Ectodermal cell (in vitro differentiated cells): ENCODE results near the gene CCDC85C.

Experiments used
- H3K27ac ChIP-seq: 2 replicates; pipeline ENCODE4 v1.7.0; 2013; ENCODE audit warnings: mild to moderate bottlenecking, low read depth, low read length; ENCODE audit not compliant: insufficient read depth, poor library complexity, severe bottlenecking
- H3K27me3 ChIP-seq: 2 replicates; pipeline ENCODE4 v1.7.0; 2013; ENCODE audit warnings: mild to moderate bottlenecking, low read length; ENCODE audit not compliant: insufficient read depth, control insufficient read depth, poor library complexity, severe bottlenecking
- H3K36me3 ChIP-seq: one replicate; pipeline ENCODE4 v1.7.0; 2013; ENCODE audit warnings: low read length; ENCODE audit not compliant: control insufficient read depth, insufficient read depth
- H3K4me1 ChIP-seq: one replicate; pipeline ENCODE4 v1.7.0; 2013; ENCODE audit warnings: low read length; ENCODE audit not compliant: control insufficient read depth, insufficient read depth
- H3K4me3 ChIP-seq: 2 replicates; pipeline ENCODE4 v1.7.0; 2013; ENCODE audit warnings: low read depth, low read length, control low read depth; ENCODE audit not compliant: insufficient read depth
- H3K9me3 ChIP-seq: 2 replicates; pipeline ENCODE4 v1.7.0; 2013; ENCODE audit warnings: mild to moderate bottlenecking, low read length, moderate library complexity; ENCODE audit not compliant: control insufficient read depth
- WGBS, 2 experiments: methylation state at CpG; one replicate each; pipeline ENCODE4 v1.1.7; 2013; ENCODE audit warnings: missing lambda C conversion rate in 2 of 2; 5-methylcytosine and 5-hydroxymethylcytosine counted together

The CCDC85C gene

DNA sequence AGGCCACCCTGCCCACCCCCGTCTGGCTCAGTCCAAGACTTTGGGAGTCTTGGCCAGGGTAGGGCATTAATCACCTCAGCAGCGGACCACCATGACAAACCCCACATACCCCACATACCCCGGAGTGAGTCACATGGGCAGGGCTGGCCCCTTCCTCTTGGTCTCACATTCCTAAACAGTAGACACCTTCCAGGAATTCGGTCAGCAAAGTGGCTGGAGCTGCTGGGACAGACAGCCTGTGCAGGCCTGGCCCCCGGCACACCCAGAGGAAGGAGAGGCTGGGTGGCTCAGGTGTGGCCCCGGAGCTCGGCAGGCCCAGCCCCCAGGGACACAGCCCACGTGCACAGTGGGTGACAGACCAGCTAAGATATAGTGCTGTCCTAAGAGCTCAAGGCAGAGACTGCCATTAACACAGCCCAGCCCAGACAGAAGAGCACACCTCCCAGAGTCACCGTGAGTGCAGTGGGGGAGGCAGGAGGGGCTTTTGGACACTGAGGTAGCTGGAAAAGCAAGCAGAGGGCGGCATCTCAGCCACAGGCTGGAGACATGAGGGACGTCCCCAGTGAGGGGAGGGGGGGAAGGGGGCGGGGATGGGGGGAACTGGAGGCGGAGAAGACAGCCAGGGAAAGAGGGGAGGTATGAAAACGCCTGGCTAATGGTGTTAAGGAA, 24.0 kb downstream of the CCDC85C start:
- H3K4me1 ChIP-seq, result peaks cover 46% of the 10 kb centered on the region
- no peak overlapping the region for H3K27ac ChIP-seq
- H3K27me3 ChIP-seq, result no peaks in the 10 kb centered on the region
- H3K36me3 ChIP-seq, result no peaks in the 10 kb centered on the region
- no peak overlapping the region for H3K4me3 ChIP-seq
- WGBS, 2 experiments, result 44 to 48% methylated on average over 14 of the region's 14 CpGs
- H3K9me3 ChIP-seq, result no peaks in the 10 kb centered on the region

DNA sequence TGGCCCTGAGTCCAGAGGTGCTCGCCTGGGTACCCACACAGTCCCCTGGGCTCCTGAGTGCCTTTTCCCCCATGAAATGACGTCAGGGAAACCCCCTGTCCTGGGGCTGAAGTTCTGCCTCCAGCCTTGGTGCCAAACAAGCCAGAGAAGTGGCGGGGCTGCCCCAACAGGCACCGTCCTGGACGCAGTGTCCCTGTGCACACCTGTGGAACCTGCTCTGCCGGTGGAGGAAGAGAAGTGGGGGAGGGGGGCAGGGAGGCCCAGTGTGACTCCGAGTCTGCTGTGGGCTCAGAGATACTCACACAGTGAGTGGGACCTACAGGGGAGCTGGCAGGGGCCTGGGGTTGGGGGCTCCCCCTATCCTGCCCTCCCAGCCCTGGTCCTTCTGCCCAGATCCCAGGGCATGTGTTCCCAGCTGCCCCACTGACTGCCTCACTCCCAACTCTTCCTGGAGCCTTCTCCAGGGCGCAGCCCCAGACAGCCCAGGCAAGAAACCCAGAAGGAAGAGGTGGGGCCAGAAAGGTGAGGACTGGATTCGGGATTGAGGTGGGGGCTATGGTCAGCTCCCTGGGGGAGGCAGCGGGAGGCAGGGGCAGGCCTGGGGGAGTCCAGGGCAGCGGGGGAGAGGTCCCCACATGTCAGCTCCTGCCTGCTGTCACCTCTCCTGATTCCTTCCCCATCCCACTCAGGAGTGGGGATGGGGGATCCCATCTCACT, 24.7 kb downstream of the CCDC85C start:
- Histone ChIP-seq H3K4me3 (no peak overlapping the region), H3K4me1 (peaks cover 50% of the 10 kb centered on the region)

DNA sequence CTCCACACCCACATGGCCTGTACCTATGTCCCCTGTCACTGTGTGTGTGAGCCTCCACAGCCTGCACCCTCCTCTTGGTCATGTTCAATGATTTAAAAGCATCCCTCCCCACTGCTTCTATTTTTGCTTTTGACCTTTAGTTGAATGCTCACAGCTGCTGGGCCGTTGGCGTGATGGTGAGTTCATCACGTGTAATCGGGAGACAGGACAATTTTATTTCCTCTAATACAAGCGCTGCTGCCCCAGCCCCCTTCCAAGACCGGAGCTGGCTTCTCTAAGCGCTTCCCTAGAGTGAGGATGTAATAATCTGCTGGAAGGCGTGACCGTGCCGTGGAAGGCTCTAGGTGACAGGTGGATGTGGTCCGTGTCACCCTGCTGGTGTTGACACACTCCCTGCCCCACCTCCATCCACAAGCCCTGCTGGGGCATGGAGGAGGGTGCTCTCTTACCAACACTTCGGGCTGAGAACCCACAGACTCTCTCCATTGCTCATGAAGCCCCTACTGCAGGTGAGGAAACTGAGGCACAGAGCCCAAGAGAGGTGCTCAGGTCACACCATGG, 25.4 kb downstream of the CCDC85C start:
- Histone ChIP-seq H3K4me1 (peaks cover 54% of the 10 kb centered on the region), H3K4me3 (no peak overlapping the region), H3K36me3 (no peaks in the 10 kb centered on the region), H3K9me3 (no peaks in the 10 kb centered on the region), H3K27ac (no peak overlapping the region), H3K27me3 (no peaks in the 10 kb centered on the region)
- 93 to 95% methylated on average over 12 of the region's 12 CpGs for WGBS, 2 experiments

More for the DNA sequence above, 24.7 kb downstream of the CCDC85C start:
- WGBS, 2 experiments, result 85 to 88% methylated on average over 11 of the region's 11 CpGs
- no peaks in the 10 kb centered on the region for H3K27me3 ChIP-seq
- no peak overlapping the region for H3K27ac ChIP-seq
- no peaks in the 10 kb centered on the region for H3K9me3 ChIP-seq
- no peaks in the 10 kb centered on the region for H3K36me3 ChIP-seq

DNA sequence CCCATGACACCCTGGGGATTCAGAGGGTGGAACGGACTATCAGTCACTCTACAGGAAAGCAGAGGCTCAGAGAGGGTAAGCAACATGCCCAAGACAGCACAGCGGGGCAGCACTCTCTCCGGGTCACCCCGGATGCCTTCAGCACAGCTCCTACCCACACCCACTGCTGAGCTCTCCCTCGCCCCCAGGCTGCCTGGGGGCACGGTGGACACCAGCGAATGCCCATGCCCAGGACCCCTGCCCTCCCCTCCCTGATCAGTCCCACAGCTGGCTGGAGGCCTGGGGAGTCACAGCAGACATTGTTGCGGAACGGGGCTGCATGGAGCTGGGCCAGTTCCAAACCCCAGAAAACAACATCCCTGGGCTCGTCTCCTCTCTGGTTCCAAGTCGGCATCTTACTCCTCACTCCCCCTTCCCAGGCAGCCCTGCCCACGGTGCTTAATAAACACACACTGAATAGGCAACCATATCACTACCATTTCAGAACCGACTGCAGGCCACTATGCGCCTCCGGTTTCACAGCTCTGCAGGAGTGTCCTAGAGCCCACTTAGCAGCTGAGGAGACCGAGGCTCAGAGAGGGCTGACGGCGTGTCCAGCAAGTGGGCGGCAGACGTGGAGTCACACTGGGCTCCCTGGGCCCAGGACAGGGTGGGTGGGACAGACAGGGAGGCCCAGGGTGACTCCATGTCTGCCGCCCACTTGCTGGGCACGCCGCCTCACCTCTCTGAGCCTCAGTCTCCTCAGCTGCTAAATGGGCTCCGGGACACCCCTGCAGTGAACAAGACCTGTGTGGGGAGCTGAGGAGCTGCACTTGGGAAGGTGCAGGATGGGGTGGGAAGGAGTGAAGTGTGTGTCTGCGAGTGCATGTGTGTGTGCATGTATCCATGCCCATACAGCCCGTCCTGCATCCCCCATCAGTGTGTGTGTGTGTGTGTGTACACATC, 27.0 kb downstream of the CCDC85C start:
- Histone ChIP-seq H3K4me3 (no peak overlapping the region), H3K27me3 (no peaks in the 10 kb centered on the region), H3K36me3 (no peaks in the 10 kb centered on the region), H3K4me1 (peaks cover 66% of the 10 kb centered on the region), H3K27ac (no peak overlapping the region), H3K9me3 (no peaks in the 10 kb centered on the region)
- 88 to 91% methylated on average over 25 to 26 of the region's 26 CpGs for WGBS, 2 experiments

DNA sequence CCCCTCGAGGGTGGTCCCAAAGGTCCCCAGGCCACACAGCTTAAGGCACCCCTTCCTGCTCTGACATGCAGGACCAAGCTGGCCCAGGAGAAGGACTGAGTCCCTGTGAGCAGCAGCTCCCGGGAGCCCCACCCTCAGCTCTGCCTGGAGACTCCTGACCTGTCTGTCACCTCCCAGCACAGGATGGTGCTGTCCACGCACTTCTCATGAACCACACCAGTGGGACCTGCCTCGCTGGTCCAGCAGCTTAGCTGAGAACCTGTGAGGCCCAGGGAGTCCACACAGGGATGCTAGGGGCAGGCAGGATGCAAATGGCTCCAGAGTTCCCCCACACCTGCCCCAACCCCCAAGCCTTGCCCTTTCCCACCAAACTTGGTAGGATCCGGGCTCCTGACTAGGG, 27.7 kb downstream of the CCDC85C start:
- Histone ChIP-seq H3K36me3 (no peaks in the 10 kb centered on the region), H3K4me1 (peaks cover 66% of the 10 kb centered on the region), H3K27me3 (no peaks in the 10 kb centered on the region), H3K9me3 (no peaks in the 10 kb centered on the region), H3K4me3 (no peak overlapping the region), H3K27ac (no peak overlapping the region)
- 77 to 83% methylated on average over 5 of the region's 5 CpGs for WGBS, 2 experiments

DNA sequence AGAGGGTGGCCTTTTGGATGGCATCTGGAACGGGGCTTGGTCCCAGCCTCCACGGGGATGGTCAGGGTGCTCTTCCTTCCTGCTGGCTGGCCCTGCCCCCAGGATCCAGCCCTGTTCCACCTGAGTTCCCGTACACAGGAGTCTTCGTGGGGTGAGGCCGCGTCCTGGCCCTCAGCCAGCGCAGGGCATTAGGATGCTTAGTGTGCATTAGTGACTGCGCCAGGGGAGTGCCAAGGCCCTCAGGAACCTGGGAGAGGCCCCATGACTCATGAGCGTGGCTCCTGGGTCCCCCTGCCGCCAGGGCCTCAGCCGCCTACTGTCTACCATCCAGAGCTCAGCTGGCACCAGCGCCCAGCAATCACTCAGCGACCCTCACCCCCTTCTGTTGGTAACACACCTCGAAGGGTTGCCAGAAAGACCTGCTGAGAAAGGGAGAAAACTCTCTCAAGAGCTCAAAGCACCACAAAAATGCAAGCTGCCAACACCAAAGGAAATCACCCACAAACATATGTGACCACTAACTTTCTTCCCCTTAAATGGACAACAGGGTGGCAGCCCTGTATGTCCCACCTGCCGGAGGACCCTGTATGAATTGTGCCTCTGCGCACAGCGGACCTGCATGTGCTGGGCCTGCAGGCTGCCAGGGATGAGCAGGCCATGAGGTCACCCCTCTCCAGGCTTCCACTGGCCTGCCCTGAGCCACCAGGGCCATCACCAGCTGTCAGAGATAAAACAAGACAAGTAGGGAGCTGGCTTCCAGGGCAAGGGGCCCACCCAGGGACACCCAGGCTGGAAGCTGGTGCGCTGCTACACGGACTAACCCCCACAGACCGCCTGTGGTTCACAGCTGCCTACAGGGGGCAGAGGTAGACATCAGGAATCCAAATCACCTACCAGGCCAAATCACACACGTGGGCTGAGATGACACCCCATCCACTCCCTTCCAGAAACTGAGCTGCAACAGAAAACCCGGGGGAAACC, 28.7 kb downstream of the CCDC85C start:
- no peak overlapping the region for H3K27ac ChIP-seq
- 80% methylated on average over 22 of the region's 22 CpGs for WGBS, 2 experiments

DNA sequence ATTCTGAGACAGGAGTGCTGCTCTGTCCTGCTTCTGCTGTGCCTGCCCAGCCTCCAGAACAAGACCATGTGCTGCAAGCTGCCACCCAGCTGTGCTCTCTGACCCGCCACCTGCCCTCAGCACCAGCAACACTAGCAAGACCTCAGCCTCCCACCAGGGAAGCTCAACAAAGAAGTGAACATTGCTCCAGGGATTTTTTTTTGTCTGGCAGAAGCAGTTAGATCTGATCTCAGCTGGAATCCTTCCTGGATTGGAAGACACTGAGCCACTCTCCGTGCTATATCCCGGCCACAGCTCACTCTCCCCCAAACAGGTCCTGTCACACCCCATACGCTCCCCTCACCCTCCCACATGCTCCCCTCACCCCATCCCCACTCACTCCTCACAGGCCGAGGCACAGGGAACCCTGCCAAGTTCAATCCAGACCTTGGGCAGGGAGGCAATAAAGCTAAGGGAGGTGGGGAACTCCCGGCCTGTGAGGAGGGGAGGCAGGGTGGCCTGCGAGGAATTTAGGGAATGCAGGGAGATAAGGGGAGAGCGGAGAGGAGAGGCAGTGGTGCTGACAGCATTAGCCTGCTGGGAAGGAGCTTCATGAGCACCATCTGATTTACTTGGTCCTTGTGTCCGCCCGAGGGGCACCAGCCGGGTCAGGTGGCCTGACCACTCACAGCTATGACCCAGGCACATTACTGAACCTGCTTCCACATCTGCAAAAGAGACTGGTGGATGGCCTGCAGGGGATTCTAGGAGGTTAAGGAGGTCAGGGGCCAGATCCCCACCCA, 29.7 kb downstream of the CCDC85C start:
- Histone ChIP-seq H3K27me3 (no peaks in the 10 kb centered on the region), H3K4me1 (peaks cover 70% of the 10 kb centered on the region), H3K27ac (peak overlapping the region; percentile 80), H3K4me3 (no peak overlapping the region), H3K9me3 (no peaks in the 10 kb centered on the region), H3K36me3 (no peaks in the 10 kb centered on the region)
- 15% methylated on average over 11 of the region's 11 CpGs for whole genome bisulfite sequencing, 2 experiments

More for the DNA sequence above, 28.7 kb downstream of the CCDC85C start:
- Histone ChIP-seq H3K4me3 (no peak overlapping the region), H3K4me1 (peaks cover 67% of the 10 kb centered on the region), H3K27me3 (no peaks in the 10 kb centered on the region), H3K36me3 (no peaks in the 10 kb centered on the region), H3K9me3 (no peaks in the 10 kb centered on the region)

DNA sequence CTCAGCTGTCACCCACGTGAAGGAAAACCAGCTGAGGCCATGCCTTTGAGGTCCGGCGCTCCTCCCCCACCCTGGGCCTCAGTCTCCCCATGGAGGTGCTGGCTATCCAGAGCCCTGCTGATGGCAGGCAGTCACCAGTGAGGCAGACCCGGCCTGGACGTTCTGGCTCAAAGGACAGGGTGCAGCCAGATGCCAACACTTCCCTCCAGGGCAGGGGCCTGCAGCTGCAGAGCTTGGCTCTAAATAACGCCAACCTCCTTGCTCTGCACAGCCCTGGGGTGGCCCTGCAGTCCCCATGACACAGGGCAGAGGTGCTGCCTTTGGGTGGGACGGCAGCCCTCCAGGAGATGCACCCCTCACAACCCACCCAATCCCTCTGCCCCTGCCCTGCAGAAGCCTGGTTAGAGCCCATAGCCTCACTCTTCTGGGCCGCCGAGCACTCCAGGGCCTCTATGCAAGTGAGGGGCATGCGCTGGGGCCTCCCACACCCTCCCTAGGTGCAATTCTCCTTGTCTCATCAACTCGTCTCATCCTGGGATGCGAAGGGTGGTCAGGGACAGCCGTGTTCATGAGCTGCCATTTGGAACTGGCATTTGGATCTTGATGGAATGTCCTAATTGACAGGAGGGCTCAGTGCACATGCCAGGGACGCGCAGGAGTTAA, 30.4 kb downstream of the CCDC85C start:
- Histone ChIP-seq H3K36me3 (no peaks in the 10 kb centered on the region), H3K4me1 (peaks cover 77% of the 10 kb centered on the region), H3K9me3 (no peaks in the 10 kb centered on the region), H3K4me3 (no peak overlapping the region), H3K27me3 (no peaks in the 10 kb centered on the region), H3K27ac (peak overlapping the region; percentile 80)
- 71 to 75% methylated on average over 15 of the region's 15 CpGs for WGBS, 2 experiments
